SHP77 (cell line): ENCODE measurements around the gene EYA3.

Experiments
- DNase-seq, 2 experiments: peaks; one replicate each; lab custom pipeline; 2025; lab: John Stamatoyannopoulos, UW

Gene EYA3

GRCh38 chr1:28112388-28113241 is 24.2 kb upstream of the EYA3 start:
- DNase-seq = no peak

DNA sequence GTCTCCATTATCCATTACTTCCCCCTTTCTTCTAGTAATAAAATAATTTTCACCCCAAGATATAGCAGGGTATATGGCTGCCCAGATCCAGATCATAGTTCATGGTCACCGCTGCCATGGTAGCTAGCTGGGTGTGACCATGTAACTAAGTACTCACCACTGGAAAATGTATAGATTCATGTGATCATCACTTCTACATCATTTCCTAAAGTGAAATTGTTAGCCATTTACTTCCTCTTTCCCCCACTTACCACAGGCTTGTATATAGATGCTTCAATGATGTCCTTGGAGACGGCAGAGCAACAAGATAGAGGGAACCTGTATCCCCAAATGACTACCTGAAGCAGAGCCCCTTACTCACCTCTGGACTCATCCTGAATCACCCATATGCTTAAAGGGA is 22.7 kb upstream of the EYA3 start:
- no peak for DNase-seq

GRCh38 chr1:28110555-28110954 is 22.1 kb upstream of the EYA3 start:
- DNase-seq = no peak

DNA sequence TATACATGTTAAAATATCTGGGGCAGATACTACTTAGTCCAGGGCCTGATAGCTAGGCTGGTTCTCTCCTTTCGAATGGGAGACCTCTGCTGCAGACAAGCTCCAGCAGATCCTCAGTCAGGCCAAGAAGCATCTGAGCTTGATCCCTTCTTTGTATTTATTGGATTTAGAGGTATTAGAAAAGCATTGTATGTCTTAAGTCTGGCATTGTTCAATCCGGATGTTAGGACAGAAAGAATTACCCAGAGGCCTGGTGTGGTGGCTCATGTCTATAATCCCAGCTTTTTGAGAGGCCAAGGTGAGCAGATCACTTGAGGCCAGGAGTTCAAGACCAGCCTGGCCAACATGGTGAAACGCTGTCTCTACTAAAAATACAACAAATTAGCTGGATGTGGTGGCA is 21.2 kb upstream of the EYA3 start:
- DNase-seq = no peak

DNA sequence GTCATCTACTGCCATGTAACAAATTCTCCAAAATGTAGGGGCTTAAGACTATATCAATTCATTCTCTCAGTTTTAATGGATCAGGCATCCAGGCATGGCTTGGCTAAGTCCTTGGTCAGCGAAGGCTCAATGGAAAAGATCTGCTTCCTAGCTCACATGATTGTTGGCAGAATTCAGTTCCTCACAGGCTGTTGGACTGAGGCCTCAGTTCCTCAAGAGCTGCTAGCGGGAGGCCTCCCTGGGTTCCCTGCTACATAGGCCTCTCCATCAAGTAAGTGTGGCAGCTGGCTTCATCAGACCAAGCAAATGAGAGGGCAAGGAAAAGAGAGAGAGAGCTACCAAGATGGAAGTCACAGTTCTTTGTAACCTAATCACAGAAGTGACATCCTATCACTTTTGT is 19.6 kb upstream of the EYA3 start:
- no peak for DNase-seq

DNA sequence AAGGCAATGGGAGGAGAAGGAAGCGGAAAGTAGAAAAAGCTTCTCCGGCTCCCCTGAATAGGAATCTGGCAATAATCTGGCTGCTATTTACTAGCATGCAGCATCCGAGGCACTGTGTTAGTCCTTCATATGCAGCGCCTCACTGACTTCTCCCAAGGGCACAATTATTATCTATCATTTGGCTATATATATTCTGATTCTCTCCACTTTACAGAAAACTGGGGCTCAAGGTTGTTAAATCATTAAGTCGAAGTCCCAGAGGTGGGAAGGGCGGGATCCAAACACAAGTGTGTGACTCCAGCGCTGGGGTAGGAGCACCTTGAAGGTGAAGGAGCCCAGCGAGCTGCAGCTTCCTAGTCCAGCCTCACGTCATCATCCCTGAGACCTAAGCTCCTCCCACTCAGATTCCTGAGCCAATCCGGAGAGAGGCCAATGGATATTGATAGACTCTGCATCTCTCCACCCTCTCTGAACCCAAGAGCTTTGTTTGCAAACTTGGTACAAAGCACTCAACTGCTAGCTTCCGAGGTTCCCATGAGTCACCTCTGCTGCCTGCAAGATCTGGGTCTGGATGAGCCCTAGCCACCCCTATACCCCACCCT is 16.6 kb upstream of the EYA3 start:
- peak; percentile 82 to 83 for DNase-seq

GRCh38 chr1:28102189-28102588 is 13.8 kb upstream of the EYA3 start:
- DNase-seq = no peak

- DNase-seq = no peak
Observed at GRCh38 chr1:28099050-28099769, 10.8 kb upstream of the EYA3 start.

DNA sequence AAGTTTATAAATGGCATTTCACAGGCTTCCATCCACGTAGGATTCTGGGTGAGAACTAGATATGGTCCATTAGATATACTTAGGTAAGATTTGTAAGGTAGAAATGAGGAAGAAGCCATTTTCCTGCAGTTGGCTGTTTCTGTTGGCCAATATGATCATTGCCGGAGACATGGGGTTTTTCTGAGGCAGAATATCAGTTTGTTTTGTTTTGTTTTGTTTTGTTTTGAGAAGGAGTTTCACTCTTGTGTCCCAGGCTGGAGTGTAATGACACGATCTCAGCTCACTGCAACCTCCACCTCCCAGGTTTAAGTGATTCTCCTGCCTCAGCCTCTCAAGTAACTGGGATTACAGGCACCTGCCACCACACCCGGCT is 8.7 kb upstream of the EYA3 start:
- DNase-seq = no peak

GRCh38 chr1:28096210-28097099 is 8.0 kb upstream of the EYA3 start:
- no peak for DNase-seq

DNA sequence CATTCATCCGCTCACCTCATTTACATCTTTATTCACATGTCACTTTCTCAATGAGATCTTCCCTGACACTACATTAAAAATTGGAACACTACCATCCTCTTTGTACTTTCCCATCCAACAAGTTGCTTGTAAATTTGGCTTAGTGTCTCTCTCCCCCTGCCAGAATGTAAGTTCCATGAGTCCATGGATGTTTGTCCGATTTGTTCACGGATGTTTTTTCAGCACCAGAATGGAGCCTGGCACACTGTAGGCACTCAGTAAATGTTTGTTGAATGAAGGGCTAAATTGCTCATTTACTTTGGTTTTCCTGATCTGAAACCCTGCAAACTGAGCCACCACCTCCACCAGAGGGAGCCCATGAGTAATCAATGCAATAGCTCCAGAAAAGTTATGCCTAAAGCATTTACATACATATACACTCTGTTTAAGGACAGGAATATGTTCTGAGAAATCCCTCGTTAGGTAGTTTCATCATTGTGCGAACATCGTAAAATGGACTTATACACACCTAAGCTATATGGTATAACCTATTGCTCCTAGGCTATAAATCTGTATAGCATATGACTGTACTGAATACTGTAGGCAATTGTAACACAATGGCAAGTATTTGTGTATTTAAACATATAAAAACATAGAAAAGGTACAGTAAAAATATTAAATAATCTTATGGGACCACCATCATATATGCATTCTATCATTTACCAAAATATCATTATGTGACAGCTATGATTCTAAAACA is 2.8 kb upstream of the EYA3 start:
- peak; percentile 46 to 68 for DNase-seq

DNA sequence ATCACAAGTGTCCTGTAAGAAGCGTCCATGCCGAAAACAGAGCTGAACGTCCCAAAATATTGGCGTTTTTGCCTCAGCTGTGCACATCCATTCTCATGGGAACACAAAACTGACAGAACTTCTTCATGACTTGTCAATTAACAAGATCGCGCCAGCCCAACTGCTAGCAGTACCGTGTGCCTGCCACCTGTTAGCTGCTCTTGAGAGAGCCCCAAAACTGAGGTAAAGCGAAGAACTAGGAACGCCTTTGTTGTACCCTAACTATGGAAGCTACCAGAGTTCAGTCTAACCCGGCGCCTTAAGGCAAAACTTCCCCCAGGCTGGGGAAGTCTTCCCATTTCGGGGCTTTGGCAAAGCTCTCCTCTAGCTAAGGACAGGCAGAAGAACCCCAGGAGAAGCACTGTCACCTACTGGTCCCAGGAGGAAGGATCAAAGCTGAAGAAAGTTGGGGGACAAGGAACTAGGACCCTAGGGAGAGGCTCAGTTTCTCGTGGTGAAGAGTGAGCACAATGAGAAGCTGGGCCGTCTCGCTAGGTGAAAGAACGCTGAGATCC is 719 bp downstream of the EYA3 start:
- no peak for DNase-seq

DNA sequence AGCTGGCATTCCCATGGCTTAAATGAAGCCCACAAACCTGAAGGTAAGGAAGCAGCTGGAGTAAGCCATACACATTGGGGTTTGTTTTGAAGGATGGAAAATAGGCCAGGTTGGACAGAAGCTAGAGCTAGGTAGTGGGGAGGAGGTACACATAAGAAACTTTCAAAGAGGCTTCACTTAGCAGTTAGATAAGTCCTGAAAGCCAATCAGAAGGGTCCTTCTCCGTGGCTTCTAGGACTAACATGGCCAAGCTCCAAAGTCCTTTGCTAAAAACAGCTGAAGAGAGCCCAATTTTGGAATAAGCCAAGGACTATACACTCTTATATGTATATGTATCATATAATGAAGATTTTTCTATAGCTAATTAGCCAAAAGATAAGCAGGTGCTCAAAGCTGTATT is 1.8 kb downstream of the EYA3 start:
- no peak for DNase-seq

- DNase-seq = no peak
Observed at GRCh38 chr1:28085129-28085528, 3.3 kb downstream of the EYA3 start.

GRCh38 chr1:28083876-28084275 is 4.5 kb downstream of the EYA3 start:
- no peak for DNase-seq

- no peak for DNase-seq
Observed at GRCh38 chr1:28078680-28079626, 9.5 kb downstream of the EYA3 start.

DNA sequence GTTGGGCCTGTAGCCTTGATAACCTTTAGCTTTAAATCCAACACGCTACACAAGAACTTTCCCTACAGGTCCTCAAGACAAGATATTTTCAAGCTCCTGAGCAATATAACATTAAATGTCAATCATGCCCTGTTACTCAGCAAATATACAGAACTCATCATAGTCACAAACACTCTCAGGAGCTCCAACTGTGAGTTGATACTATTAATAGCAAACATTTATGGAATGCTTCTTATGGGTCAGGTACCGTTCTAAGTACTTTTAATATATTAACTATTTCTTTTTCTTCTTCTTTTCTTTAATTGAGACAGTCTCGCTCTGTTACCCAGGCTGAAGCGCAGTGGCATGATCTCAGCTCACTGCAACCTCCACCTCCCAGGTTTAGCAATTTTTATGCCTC is 10.1 kb downstream of the EYA3 start:
- no peak for DNase-seq

GRCh38 chr1:28074892-28075511 is 13.4 kb downstream of the EYA3 start:
- no peak for DNase-seq

DNA sequence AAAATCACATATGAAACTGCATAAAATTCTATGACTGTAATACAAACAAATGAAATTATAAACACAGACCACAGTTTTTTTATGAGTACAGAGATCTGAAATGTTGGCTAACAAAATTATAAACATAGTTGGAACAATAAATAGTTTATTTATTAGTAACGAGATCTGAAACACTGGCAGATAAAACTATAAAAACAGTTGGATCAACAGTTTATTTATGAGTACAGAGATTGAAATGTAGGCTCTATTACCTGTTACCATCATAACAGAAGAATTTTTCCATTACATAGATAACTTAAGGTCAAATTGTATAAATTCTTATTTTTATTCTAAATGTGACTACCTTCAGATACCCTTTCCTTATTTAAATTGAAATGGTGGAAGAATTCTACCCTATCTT is 14.5 kb downstream of the EYA3 start:
- no peak for DNase-seq

GRCh38 chr1:28071813-28072212 is 16.6 kb downstream of the EYA3 start:
- no peak for DNase-seq
